ENCODE results near the gene CCNL2. TPM values are rescaled to one million over a fixed set of nuclear protein-coding genes. Genes with fewer than 3 reads are reported as not detected.

CCNL2 gene
- total and polyA plus RNA-seq, 2 of the 13 experiments (the other 11 are each of a cell fraction or from before 2014, with no cell fraction given), result 105 to 340 TPM

DNA sequence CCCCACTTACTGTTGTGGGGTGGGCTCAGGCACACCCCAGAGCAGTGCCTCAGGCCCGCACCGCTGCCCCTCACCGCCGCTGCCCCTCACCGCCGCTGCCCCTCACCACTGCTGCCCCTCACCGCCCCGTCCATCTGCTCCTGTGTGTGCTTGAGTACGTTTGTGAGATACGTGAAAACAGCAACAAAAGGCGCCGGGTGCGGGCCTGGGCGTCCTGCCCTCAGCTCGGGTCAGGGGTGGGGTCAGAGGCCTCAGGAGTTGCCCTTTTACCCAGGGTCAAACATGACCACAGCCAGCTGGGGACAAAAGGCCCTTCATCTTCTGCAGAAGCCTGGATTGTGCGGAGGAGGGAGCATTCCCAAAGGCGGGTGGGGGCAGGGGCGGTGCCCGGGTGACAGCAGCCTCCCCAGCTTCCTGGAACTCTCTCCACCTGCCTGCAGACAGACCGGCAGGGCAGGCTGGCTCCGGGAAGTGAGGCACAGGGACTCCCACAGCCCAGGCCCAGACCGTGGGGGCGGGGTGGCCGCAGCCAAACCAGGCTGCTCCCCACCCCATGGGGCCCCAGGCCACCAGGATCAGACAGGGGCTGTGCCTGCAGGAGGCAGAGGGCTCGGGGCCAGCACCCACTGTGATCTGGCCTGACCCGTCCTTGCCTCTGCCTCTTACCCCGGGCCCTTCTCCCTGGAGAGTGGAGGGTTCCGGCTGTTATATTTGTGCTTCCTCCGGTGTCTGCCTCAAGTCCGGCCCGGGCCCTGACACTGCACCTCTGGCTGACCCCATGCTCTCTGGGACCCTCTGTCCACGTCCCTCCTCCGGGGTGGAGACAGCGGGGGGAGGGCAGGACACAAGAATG lies 34.0 kb upstream of the CCNL2 start (continued):
- TF ChIP-seq, protein P1, sequence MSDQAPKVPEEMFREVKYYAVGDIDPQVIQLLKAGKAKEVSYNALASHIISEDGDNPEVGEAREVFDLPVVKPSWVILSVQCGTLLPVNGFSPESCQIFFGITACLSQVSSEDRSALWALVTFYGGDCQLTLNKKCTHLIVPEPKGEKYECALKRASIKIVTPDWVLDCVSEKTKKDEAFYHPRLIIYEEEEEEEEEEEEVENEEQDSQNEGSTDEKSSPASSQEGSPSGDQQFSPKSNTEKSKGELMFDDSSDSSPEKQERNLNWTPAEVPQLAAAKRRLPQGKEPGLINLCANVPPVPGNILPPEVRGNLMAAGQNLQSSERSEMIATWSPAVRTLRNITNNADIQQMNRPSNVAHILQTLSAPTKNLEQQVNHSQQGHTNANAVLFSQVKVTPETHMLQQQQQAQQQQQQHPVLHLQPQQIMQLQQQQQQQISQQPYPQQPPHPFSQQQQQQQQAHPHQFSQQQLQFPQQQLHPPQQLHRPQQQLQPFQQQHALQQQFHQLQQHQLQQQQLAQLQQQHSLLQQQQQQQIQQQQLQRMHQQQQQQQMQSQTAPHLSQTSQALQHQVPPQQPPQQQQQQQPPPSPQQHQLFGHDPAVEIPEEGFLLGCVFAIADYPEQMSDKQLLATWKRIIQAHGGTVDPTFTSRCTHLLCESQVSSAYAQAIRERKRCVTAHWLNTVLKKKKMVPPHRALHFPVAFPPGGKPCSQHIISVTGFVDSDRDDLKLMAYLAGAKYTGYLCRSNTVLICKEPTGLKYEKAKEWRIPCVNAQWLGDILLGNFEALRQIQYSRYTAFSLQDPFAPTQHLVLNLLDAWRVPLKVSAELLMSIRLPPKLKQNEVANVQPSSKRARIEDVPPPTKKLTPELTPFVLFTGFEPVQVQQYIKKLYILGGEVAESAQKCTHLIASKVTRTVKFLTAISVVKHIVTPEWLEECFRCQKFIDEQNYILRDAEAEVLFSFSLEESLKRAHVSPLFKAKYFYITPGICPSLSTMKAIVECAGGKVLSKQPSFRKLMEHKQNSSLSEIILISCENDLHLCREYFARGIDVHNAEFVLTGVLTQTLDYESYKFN (CRISPR knock-in tag; conservative IDR thresholded peaks at IDR 0.05), result peak; percentile 93
- TF ChIP-seq, protein P2, sequence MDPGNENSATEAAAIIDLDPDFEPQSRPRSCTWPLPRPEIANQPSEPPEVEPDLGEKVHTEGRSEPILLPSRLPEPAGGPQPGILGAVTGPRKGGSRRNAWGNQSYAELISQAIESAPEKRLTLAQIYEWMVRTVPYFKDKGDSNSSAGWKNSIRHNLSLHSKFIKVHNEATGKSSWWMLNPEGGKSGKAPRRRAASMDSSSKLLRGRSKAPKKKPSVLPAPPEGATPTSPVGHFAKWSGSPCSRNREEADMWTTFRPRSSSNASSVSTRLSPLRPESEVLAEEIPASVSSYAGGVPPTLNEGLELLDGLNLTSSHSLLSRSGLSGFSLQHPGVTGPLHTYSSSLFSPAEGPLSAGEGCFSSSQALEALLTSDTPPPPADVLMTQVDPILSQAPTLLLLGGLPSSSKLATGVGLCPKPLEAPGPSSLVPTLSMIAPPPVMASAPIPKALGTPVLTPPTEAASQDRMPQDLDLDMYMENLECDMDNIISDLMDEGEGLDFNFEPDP (CRISPR knock-in tag; conservative IDR thresholded peaks at IDR 0.05), result no peak
- no peak for TF ChIP-seq REL (CRISPR knock-in tag; conservative IDR thresholded peaks at IDR 0.05)
- TF ChIP-seq SATB2 (CRISPR knock-in tag; IDR thresholded peaks at IDR 0.05), result no peak
- TF ChIP-seq REPIN1 (CRISPR knock-in tag; IDR thresholded peaks at IDR 0.05; ENCODE audit: borderline replicate concordance, low read depth), result peak; percentile 91
- TF ChIP-seq, protein P3, sequence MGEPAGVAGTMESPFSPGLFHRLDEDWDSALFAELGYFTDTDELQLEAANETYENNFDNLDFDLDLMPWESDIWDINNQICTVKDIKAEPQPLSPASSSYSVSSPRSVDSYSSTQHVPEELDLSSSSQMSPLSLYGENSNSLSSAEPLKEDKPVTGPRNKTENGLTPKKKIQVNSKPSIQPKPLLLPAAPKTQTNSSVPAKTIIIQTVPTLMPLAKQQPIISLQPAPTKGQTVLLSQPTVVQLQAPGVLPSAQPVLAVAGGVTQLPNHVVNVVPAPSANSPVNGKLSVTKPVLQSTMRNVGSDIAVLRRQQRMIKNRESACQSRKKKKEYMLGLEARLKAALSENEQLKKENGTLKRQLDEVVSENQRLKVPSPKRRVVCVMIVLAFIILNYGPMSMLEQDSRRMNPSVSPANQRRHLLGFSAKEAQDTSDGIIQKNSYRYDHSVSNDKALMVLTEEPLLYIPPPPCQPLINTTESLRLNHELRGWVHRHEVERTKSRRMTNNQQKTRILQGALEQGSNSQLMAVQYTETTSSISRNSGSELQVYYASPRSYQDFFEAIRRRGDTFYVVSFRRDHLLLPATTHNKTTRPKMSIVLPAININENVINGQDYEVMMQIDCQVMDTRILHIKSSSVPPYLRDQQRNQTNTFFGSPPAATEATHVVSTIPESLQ (CRISPR knock-in tag; conservative IDR thresholded peaks at IDR 0.05), result no peak
- TF ChIP-seq, protein P4, sequence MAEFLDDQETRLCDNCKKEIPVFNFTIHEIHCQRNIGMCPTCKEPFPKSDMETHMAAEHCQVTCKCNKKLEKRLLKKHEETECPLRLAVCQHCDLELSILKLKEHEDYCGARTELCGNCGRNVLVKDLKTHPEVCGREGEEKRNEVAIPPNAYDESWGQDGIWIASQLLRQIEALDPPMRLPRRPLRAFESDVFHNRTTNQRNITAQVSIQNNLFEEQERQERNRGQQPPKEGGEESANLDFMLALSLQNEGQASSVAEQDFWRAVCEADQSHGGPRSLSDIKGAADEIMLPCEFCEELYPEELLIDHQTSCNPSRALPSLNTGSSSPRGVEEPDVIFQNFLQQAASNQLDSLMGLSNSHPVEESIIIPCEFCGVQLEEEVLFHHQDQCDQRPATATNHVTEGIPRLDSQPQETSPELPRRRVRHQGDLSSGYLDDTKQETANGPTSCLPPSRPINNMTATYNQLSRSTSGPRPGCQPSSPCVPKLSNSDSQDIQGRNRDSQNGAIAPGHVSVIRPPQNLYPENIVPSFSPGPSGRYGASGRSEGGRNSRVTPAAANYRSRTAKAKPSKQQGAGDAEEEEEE (CRISPR knock-in tag; IDR thresholded peaks at IDR 0.05; ENCODE audit: borderline replicate concordance), result no peak
- no peak; the same call in 1 of the 2 replicates for TF ChIP-seq TP53 (CRISPR knock-in tag; conservative IDR thresholded peaks at IDR 0.05)
- no peak for TF ChIP-seq CHCHD3 (CRISPR knock-in tag; IDR thresholded peaks at IDR 0.05)
